ENCODE data around the gene SSBP3.

DNA sequence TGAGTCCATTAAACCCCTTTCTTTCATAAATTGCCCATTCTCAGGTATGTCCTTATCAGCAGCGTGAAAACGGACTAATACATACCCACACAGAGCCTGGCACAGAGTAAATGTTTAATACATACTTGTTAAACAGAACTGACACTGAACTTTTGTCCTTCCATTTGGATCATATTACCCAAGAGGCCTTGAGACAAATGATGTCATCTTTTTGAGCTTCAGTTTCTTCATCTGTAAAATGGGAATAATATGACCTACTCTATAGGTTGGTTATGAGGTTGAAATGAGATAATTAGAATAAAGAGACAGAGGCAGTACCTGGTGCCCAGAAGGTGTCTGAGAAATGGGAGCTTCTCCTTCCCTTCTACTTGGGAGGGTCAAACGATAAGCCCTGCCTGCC, 220.1 kb downstream of the SSBP3 start:
- TF ChIP-seq SRF (IDR thresholded peaks at IDR 0.05; ENCODE audit: low read depth) (no peak), RAD21 (IDR thresholded peaks at IDR 0.05; ENCODE audit: low read depth) (no peak), POLR2A (IDR thresholded peaks at IDR 0.05; ENCODE audit: borderline replicate concordance, extremely low read depth, insufficient read depth, insufficient read length) (no peak), EZH2 (IDR thresholded peaks at IDR 0.05) (no peak), MAX (IDR thresholded peaks at IDR 0.05) (no peak), EZH2phosphoT487 (IDR thresholded peaks at IDR 0.05; ENCODE audit: borderline replicate concordance) (no peak), POLR2AphosphoS5 (IDR thresholded peaks at IDR 0.05; ENCODE audit: low read depth, low read length) (no peak), ZNF274 (IDR thresholded peaks at IDR 0.05; ENCODE audit: low read depth, low read length) (no peak)
- TF ChIP-seq, protein P1, sequence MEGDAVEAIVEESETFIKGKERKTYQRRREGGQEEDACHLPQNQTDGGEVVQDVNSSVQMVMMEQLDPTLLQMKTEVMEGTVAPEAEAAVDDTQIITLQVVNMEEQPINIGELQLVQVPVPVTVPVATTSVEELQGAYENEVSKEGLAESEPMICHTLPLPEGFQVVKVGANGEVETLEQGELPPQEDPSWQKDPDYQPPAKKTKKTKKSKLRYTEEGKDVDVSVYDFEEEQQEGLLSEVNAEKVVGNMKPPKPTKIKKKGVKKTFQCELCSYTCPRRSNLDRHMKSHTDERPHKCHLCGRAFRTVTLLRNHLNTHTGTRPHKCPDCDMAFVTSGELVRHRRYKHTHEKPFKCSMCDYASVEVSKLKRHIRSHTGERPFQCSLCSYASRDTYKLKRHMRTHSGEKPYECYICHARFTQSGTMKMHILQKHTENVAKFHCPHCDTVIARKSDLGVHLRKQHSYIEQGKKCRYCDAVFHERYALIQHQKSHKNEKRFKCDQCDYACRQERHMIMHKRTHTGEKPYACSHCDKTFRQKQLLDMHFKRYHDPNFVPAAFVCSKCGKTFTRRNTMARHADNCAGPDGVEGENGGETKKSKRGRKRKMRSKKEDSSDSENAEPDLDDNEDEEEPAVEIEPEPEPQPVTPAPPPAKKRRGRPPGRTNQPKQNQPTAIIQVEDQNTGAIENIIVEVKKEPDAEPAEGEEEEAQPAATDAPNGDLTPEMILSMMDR (IDR thresholded peaks at IDR 0.05 in 2 of 3, conservative IDR thresholded peaks at IDR 0.05 in 1 of 3; ENCODE audit: borderline replicate concordance in 1 of 3, insufficient read depth in 1 of 3, low read depth in 2 of 3, low read length in 2 of 3), result no peak
- TF ChIP-seq, protein P2, sequence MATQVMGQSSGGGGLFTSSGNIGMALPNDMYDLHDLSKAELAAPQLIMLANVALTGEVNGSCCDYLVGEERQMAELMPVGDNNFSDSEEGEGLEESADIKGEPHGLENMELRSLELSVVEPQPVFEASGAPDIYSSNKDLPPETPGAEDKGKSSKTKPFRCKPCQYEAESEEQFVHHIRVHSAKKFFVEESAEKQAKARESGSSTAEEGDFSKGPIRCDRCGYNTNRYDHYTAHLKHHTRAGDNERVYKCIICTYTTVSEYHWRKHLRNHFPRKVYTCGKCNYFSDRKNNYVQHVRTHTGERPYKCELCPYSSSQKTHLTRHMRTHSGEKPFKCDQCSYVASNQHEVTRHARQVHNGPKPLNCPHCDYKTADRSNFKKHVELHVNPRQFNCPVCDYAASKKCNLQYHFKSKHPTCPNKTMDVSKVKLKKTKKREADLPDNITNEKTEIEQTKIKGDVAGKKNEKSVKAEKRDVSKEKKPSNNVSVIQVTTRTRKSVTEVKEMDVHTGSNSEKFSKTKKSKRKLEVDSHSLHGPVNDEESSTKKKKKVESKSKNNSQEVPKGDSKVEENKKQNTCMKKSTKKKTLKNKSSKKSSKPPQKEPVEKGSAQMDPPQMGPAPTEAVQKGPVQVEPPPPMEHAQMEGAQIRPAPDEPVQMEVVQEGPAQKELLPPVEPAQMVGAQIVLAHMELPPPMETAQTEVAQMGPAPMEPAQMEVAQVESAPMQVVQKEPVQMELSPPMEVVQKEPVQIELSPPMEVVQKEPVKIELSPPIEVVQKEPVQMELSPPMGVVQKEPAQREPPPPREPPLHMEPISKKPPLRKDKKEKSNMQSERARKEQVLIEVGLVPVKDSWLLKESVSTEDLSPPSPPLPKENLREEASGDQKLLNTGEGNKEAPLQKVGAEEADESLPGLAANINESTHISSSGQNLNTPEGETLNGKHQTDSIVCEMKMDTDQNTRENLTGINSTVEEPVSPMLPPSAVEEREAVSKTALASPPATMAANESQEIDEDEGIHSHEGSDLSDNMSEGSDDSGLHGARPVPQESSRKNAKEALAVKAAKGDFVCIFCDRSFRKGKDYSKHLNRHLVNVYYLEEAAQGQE (IDR thresholded peaks at IDR 0.05; ENCODE audit: low read depth), result no peak
